Trophoblast cell (in vitro differentiated cells and primary cell): Measurements from ENCODE around the gene ADAMTSL2.
A peak's percentile ranks its signal among the peaks of the same experiment; 100 is the strongest.

Source experiments
- DNase-seq, 2 donors: peaks; one replicate each; pipeline ENCODE4 v3.0.0-alpha.2; 2016
- H2AFZ ChIP-seq: 2 replicates; pipeline ENCODE4 v1.6.1; 2013; ENCODE audit warnings: low read length, moderate library complexity, mild to moderate bottlenecking; ENCODE audit not compliant: insufficient read depth, poor library complexity
- H2AK5ac ChIP-seq: 2 replicates; pipeline ENCODE4 v1.6.1; 2013; ENCODE audit warnings: mild to moderate bottlenecking, low read length
- H2BK120ac ChIP-seq: 2 replicates; pipeline ENCODE4 v1.6.1; 2013; ENCODE audit warnings: low read length, mild to moderate bottlenecking, moderate library complexity; ENCODE audit not compliant: insufficient read depth, poor library complexity
- H2BK12ac ChIP-seq: 2 replicates; pipeline ENCODE4 v1.6.1; 2013; ENCODE audit warnings: mild to moderate bottlenecking, low read length, moderate library complexity
- H2BK5ac ChIP-seq: 2 replicates; pipeline ENCODE4 v1.6.1; 2013; ENCODE audit warnings: low read length, low read depth, moderate library complexity, mild to moderate bottlenecking; ENCODE audit not compliant: poor library complexity
- H3K14ac ChIP-seq: 2 replicates; pipeline ENCODE4 v1.6.1; 2013; ENCODE audit warnings: mild to moderate bottlenecking, low read length
- H3K18ac ChIP-seq: 2 replicates; pipeline ENCODE4 v1.6.1; 2013; ENCODE audit warnings: mild to moderate bottlenecking, low read length
- H3K23ac ChIP-seq: 2 replicates; pipeline ENCODE4 v1.6.1; 2013; ENCODE audit warnings: low read length
- H3K27ac ChIP-seq: 2 replicates; pipeline ENCODE4 v1.5.1; 2013; ENCODE audit warnings: low read depth, mild to moderate bottlenecking, inconsistent platforms, low read length, moderate library complexity
- H3K27me3 ChIP-seq: 2 replicates; pipeline ENCODE4 v1.6.1; 2013; ENCODE audit warnings: inconsistent platforms, mild to moderate bottlenecking, low read length, moderate library complexity; ENCODE audit not compliant: insufficient read depth
- H3K36me3 ChIP-seq, 2 experiments: 1 replicate in 1 of 2; 2 replicates in 1 of 2; pipeline ENCODE4 v1.6.1; 2013; ENCODE audit warnings: low read length in 2 of 2, mild to moderate bottlenecking in 2 of 2, moderate library complexity in 1 of 2; ENCODE audit not compliant: insufficient read depth in 2 of 2, control insufficient read depth in 1 of 2
- H3K4ac ChIP-seq: 2 replicates; pipeline ENCODE4 v1.6.1; 2013; ENCODE audit warnings: low read depth, mild to moderate bottlenecking, low read length, moderate library complexity
- H3K4me1 ChIP-seq, 2 experiments: 1 replicate in 1 of 2; 2 replicates in 1 of 2; pipeline ENCODE4 v1.6.1; 2013; ENCODE audit warnings: low read length in 2 of 2, mild to moderate bottlenecking in 2 of 2, moderate library complexity in 1 of 2; ENCODE audit not compliant: insufficient read depth in 2 of 2, control insufficient read depth in 1 of 2
- H3K4me2 ChIP-seq: 2 replicates; pipeline ENCODE4 v1.6.1; 2013; ENCODE audit warnings: inconsistent platforms, mild to moderate bottlenecking, low read length, moderate library complexity
- H3K4me3 ChIP-seq: 2 replicates; pipeline ENCODE4 v1.5.1; 2013; ENCODE audit warnings: mild to moderate bottlenecking, low read depth, low read length, inconsistent platforms
- H3K79me1 ChIP-seq: one replicate; pipeline ENCODE4 v1.6.1; 2013; ENCODE audit warnings: low read length
- H3K79me2 ChIP-seq: 2 replicates; pipeline ENCODE4 v1.6.1; 2013; ENCODE audit warnings: low read length, mild to moderate bottlenecking; ENCODE audit not compliant: control insufficient read depth, insufficient read depth, poor library complexity
- H3K9ac ChIP-seq: 2 replicates; pipeline ENCODE4 v1.6.1; 2013; ENCODE audit warnings: mild to moderate bottlenecking, low read length
- H3K9me3 ChIP-seq: 2 replicates; pipeline ENCODE4 v1.6.1; 2013; ENCODE audit warnings: low read depth, mild to moderate bottlenecking, control low read depth, inconsistent platforms, low read length; ENCODE audit not compliant: insufficient read depth
- H4K12ac ChIP-seq: 2 replicates; pipeline ENCODE4 v1.6.1; 2013; ENCODE audit warnings: low read depth, mild to moderate bottlenecking, low read length, moderate library complexity
- H4K8ac ChIP-seq: 2 replicates; pipeline ENCODE4 v1.6.1; 2013; ENCODE audit warnings: low read depth, mild to moderate bottlenecking, low read length, moderate library complexity
- H4K91ac ChIP-seq: one replicate; pipeline ENCODE4 v1.6.1; 2013; ENCODE audit warnings: low read depth, mild to moderate bottlenecking, low read length, moderate library complexity
- WGBS: extraction: QIAGEN DNeasy Blood & Tissue Kit; methylation state at CpG from one replicate; pipeline ENCODE4 v1.1.7; 2013; ENCODE audit warnings: missing lambda C conversion rate; ENCODE audit not compliant: insufficient read length, insufficient coverage; ENCODE audit errors: extremely low coverage; 5-methylcytosine and 5-hydroxymethylcytosine counted together

Gene ADAMTSL2

GRCh38 chr9:133609311-133610098, 75.0 kb downstream of the ADAMTSL2 start, which contains the start of gene FAM163B:
TSS of gene FAM163B (minus strand) at chr9:133609389. CDS start at chr9:133580223, 29,166 bp downstream.
- Histone ChIP-seq H4K8ac (no peak within 1 kb of the TSS), H2BK5ac (no peak within 1 kb of the TSS), H3K36me3 (no peaks in the 10 kb centered on the region), H3K79me2 (no peaks in the 10 kb centered on the region), H3K4ac (no peak within 1 kb of the TSS), H4K12ac (no peak within 1 kb of the TSS), H2AK5ac (no peak within 1 kb of the TSS), H2AFZ (no peak within 1 kb of the TSS), H3K23ac (no peak within 1 kb of the TSS), H3K79me1 (no peaks in the 10 kb centered on the region), H3K9ac (no peak within 1 kb of the TSS), H2BK12ac (no peak within 1 kb of the TSS), H3K4me1 (no peaks in the 10 kb centered on the region), H3K4me2 (peak within 1 kb of the TSS; percentile 58), H3K4me3 (no peak within 1 kb of the TSS), H2BK120ac (no peak within 1 kb of the TSS), H4K91ac (no peak within 1 kb of the TSS), H3K27me3 (peaks cover 16% of the 10 kb centered on the region), H3K18ac (no peak within 1 kb of the TSS), H3K27ac (no peak within 1 kb of the TSS), H3K14ac (no peak within 1 kb of the TSS), H3K9me3 (peaks cover 4% of the 10 kb centered on the region)
- DNase-seq: peak in 1 of 2 donors; percentile 24
- WGBS: no CpG with 5 or more reads among the region's 61 CpGs

- Histone ChIP-seq H3K79me1 (no peaks in the 10 kb centered on the region), H3K4me2 (no peak overlapping the region), H3K23ac (no peak overlapping the region), H4K8ac (no peak overlapping the region), H3K27ac (no peak overlapping the region), H3K14ac (no peak overlapping the region), H3K36me3 (no peaks in the 10 kb centered on the region), H3K9ac (no peak overlapping the region), H2AK5ac (no peak overlapping the region), H2BK12ac (no peak overlapping the region), H3K4me3 (no peak overlapping the region), H2AFZ (no peak overlapping the region), H3K9me3 (peaks cover 4% of the 10 kb centered on the region), H4K91ac (no peak overlapping the region), H3K18ac (no peak overlapping the region), H2BK5ac (no peak overlapping the region), H3K4me1 (no peaks in the 10 kb centered on the region), H2BK120ac (no peak overlapping the region), H3K4ac (no peak overlapping the region), H3K27me3 (peaks cover 16% of the 10 kb centered on the region), H3K79me2 (no peaks in the 10 kb centered on the region), H4K12ac (no peak overlapping the region)
- no peak for DNase-seq
- no CpG with 5 or more reads among the region's 5 CpGs for WGBS
Observed at GRCh38 chr9:133610845-133611244, 76.3 kb downstream of the ADAMTSL2 start.

DNA sequence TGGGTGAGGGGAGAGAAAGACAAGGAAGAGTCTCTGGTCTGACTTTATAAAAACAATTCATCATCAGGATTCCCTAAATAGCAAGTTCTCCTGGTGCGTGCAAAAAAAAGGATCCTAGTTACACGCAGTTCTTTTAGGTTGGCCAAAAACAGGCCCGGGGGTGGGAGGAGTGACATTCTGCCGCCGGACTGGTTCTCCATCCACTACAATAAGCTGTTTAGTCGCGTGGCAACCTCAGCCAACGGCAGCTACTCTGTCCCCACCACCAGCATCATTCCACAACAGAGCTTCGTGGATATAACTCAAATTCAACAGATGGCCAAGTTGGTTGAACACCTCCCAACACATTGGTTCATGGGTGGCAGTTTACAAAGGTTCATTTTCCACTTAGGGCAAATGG, 77.5 kb downstream of the ADAMTSL2 start:
- peaks cover 16% of the 10 kb centered on the region for H3K27me3 ChIP-seq
- H3K18ac ChIP-seq: no peak overlapping the region
- no peak overlapping the region for H3K14ac ChIP-seq
- no peak overlapping the region for H4K8ac ChIP-seq
- H4K91ac ChIP-seq: no peak overlapping the region
- no peak overlapping the region for H4K12ac ChIP-seq
- H3K4ac ChIP-seq: no peak overlapping the region
- no peak for DNase-seq
- peaks cover 4% of the 10 kb centered on the region for H3K9me3 ChIP-seq
- no peak overlapping the region for H2BK12ac ChIP-seq
- H3K79me2 ChIP-seq: no peaks in the 10 kb centered on the region
- no peaks in the 10 kb centered on the region for H3K36me3 ChIP-seq
- no CpG with 5 or more reads among the region's 9 CpGs for WGBS
- H3K23ac ChIP-seq: no peak overlapping the region
- no peak overlapping the region for H2BK5ac ChIP-seq
- H3K4me2 ChIP-seq: no peak overlapping the region
- no peaks in the 10 kb centered on the region for H3K4me1 ChIP-seq
- no peak overlapping the region for H3K27ac ChIP-seq
- H2AK5ac ChIP-seq: no peak overlapping the region
- H2AFZ ChIP-seq: no peak overlapping the region
- no peak overlapping the region for H2BK120ac ChIP-seq
- H3K79me1 ChIP-seq: no peaks in the 10 kb centered on the region
- no peak overlapping the region for H3K9ac ChIP-seq
- no peak overlapping the region for H3K4me3 ChIP-seq

GRCh38 chr9:133612816-133613215, 78.3 kb downstream of the ADAMTSL2 start:
- Histone ChIP-seq H3K4me2 (no peak overlapping the region), H3K27ac (no peak overlapping the region), H3K79me1 (no peaks in the 10 kb centered on the region), H3K9me3 (peaks cover 4% of the 10 kb centered on the region), H3K79me2 (no peaks in the 10 kb centered on the region), H3K23ac (no peak overlapping the region), H2BK120ac (no peak overlapping the region), H2AK5ac (no peak overlapping the region), H3K27me3 (peaks cover 14% of the 10 kb centered on the region), H3K4me3 (no peak overlapping the region), H3K36me3 (no peaks in the 10 kb centered on the region), H3K14ac (no peak overlapping the region), H2AFZ (no peak overlapping the region), H2BK5ac (no peak overlapping the region), H4K12ac (no peak overlapping the region), H4K8ac (no peak overlapping the region), H3K18ac (no peak overlapping the region), H4K91ac (no peak overlapping the region), H2BK12ac (no peak overlapping the region), H3K9ac (no peak overlapping the region), H3K4ac (no peak overlapping the region), H3K4me1 (no peaks in the 10 kb centered on the region)
- DNase-seq: no peak
- no CpG with 5 or more reads among the region's 8 CpGs for WGBS
